ENCODE data around the gene VSTM4.

DNA sequence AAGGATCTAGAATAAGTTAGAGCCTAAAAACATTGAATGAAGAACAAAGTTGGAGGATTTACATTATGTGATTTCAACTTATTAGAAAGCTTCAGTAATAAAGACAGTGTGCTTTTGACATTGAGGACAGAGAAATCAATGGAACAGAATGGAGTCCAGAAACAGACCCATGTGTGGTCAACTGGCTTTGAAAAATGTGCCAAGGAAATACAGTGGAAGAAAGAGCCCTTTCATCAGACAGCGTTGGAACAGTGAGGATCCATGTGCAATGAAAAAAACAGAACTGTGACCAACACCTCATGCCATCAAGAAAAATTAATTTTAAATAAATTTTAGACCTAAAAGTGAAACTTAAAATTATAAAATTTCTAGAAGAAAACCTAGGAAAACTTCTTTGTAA, 125.1 kb downstream of the VSTM4 start:
- TF ChIP-seq CTCF (conservative IDR thresholded peaks at IDR 0.05; ENCODE audit: low read depth in 2 of 2) (no peak), POLR2AphosphoS5 (IDR thresholded peaks at IDR 0.05; ENCODE audit: low read depth) (no peak), EZH2phosphoT487 (IDR thresholded peaks at IDR 0.05; ENCODE audit: unreplicated experiment) (no peak), EZH2 (IDR thresholded peaks at IDR 0.05; ENCODE audit: low read depth, unreplicated experiment) (no peak), JUNB (IDR thresholded peaks at IDR 0.05; ENCODE audit: unreplicated experiment) (no peak), CREB1 (CRISPR knock-in tag; IDR thresholded peaks at IDR 0.05; ENCODE audit: low read depth) (no peak), ETS1 (IDR thresholded peaks at IDR 0.05) (no peak), ZNF331 (CRISPR knock-in tag; IDR thresholded peaks at IDR 0.05; ENCODE audit: low read depth) (no peak), NANOG (IDR thresholded peaks at IDR 0.05; ENCODE audit: borderline replicate concordance) (no peak), STAT1 (IDR thresholded peaks at IDR 0.05; ENCODE audit: unreplicated experiment) (no peak)
- TF ChIP-seq, protein P1, sequence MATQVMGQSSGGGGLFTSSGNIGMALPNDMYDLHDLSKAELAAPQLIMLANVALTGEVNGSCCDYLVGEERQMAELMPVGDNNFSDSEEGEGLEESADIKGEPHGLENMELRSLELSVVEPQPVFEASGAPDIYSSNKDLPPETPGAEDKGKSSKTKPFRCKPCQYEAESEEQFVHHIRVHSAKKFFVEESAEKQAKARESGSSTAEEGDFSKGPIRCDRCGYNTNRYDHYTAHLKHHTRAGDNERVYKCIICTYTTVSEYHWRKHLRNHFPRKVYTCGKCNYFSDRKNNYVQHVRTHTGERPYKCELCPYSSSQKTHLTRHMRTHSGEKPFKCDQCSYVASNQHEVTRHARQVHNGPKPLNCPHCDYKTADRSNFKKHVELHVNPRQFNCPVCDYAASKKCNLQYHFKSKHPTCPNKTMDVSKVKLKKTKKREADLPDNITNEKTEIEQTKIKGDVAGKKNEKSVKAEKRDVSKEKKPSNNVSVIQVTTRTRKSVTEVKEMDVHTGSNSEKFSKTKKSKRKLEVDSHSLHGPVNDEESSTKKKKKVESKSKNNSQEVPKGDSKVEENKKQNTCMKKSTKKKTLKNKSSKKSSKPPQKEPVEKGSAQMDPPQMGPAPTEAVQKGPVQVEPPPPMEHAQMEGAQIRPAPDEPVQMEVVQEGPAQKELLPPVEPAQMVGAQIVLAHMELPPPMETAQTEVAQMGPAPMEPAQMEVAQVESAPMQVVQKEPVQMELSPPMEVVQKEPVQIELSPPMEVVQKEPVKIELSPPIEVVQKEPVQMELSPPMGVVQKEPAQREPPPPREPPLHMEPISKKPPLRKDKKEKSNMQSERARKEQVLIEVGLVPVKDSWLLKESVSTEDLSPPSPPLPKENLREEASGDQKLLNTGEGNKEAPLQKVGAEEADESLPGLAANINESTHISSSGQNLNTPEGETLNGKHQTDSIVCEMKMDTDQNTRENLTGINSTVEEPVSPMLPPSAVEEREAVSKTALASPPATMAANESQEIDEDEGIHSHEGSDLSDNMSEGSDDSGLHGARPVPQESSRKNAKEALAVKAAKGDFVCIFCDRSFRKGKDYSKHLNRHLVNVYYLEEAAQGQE (IDR thresholded peaks at IDR 0.05; ENCODE audit: unreplicated experiment) = no peak

Data from GM23338 (cell line).